Activated CD8-positive, alpha-beta T cell treated with anti-CD3 and anti-CD28 coated beads, Interleukin-2, amount 10 ng/mL, durations not matched to agents 7 days and 5 days (primary cell): ENCODE data around the gene KY. TPM values are rescaled to one million over a fixed set of nuclear protein-coding genes. Genes with fewer than 3 reads are reported as not detected.
"Not testable (repeated sequence)": the region's sequence is repeated elsewhere in the genome, so short reads cannot be mapped to it uniquely, and the experiment has no call there.

ENCODE experiments used
- ATAC-seq: fragments of 150-1000 bp; cut with Tn5 transposase; one replicate; pipeline ENCODE4 v1.10.0; 2021; ENCODE audit warnings: moderate library complexity
- CTCF ChIA-PET: fragments of 350-600 bp; sonication (Branson Sonifier 250); formaldehyde crosslinking; loops from one replicate; lab custom pipeline; 2021; ENCODE audit warnings: antibody characterized with exemption; lab: Charles Lee
- POLR2A ChIA-PET: fragments of 350-600 bp; sonication (Branson Sonifier 250); formaldehyde crosslinking; loops from one replicate; lab custom pipeline; 2021; ENCODE audit warnings: antibody characterized with exemption; lab: Charles Lee
- DNase-seq: peaks from one replicate; pipeline ENCODE4 v3.0.0-alpha.2; 2020
- H3K27ac Mint-ChIP-seq: one replicate; pipeline ENCODE4 v1.8.0; 2021; ENCODE audit warnings: mild to moderate bottlenecking, mixed read lengths
- H3K27me3 Mint-ChIP-seq: one replicate; pipeline ENCODE4 v1.8.0; 2021; ENCODE audit warnings: low read depth, mixed read lengths
- H3K36me3 Mint-ChIP-seq: one replicate; pipeline ENCODE4 v1.8.0; 2021; ENCODE audit warnings: low read depth, mixed read lengths
- H3K4me1 Mint-ChIP-seq: one replicate; pipeline ENCODE4 v1.8.0; 2021; ENCODE audit warnings: low read depth, mixed read lengths
- H3K4me3 Mint-ChIP-seq: one replicate; pipeline ENCODE4 v1.8.0; 2021; ENCODE audit warnings: mild to moderate bottlenecking, mixed read lengths
- H3K9me3 Mint-ChIP-seq: one replicate; pipeline ENCODE4 v1.8.0; 2022; ENCODE audit warnings: mixed read lengths; ENCODE audit not compliant: insufficient read depth
- total RNA-seq, 2 experiments: library from RNA; stranded (reverse); gene quantifications; one replicate each; pipeline ENCODE4 v1.2.3, GENCODE V29; 2021

KY gene
- total RNA-seq, 2 experiments from 2014 or later = not detected

DNA sequence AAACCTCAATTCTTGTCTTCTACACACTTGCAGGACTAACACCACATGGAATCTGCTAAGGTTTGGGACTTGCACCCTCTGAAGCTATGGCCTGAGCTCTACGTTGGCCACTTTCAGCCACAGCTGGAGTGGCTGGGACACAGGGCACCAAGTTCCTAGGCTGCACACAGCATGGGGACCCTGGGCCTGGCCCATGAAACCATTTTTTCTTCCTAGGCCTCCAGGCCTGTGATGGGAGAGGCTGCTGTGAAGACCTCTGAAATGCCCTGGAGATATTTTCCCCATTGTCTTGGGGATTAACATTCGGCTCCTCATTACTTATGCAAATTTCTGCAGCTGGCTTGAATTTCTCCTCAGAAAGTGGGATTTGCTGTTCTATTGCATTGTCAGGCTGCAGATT lies 80.9 kb downstream of the KY start:
- DNase-seq, H3K4me3 Mint-ChIP-seq, CTCF ChIA-PET, H3K27ac Mint-ChIP-seq, ATAC-seq, H3K27me3 Mint-ChIP-seq, H3K4me1 Mint-ChIP-seq, H3K36me3 Mint-ChIP-seq, POLR2A ChIA-PET: not testable (repeated sequence)
- H3K9me3 Mint-ChIP-seq = peaks cover 11% of the 10 kb centered on the region

DNA sequence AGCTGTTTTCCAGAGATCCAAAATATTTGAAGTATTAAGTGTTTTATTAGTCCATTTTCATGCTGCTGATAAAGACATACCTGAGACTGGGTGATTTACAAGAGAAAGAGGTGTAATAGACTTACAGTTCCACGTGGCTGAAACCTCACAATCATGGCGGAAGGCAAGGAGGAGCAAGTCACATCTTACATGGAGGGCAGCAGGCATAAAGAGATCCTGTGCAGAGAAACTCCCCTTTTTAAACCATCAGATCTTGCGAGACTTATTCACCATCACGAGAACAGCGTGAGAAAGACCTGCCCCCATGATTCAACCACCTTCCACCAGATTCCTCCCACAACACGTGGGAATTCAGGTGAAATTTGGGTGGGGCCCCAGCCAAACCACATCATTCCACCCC lies 82.0 kb downstream of the KY start:
- H3K4me3 Mint-ChIP-seq = no peak overlapping the region
- DNase-seq (no peak), ATAC-seq (no peak)
- peaks cover 2% of the 10 kb centered on the region for H3K27me3 Mint-ChIP-seq
- H3K27ac Mint-ChIP-seq = no peak overlapping the region
- H3K4me1 Mint-ChIP-seq = no peaks in the 10 kb centered on the region
- ChIA-PET CTCF (no interaction called here), POLR2A (no interaction called here)
- peaks cover 11% of the 10 kb centered on the region for H3K9me3 Mint-ChIP-seq
- peaks cover 12% of the 10 kb centered on the region for H3K36me3 Mint-ChIP-seq

DNA sequence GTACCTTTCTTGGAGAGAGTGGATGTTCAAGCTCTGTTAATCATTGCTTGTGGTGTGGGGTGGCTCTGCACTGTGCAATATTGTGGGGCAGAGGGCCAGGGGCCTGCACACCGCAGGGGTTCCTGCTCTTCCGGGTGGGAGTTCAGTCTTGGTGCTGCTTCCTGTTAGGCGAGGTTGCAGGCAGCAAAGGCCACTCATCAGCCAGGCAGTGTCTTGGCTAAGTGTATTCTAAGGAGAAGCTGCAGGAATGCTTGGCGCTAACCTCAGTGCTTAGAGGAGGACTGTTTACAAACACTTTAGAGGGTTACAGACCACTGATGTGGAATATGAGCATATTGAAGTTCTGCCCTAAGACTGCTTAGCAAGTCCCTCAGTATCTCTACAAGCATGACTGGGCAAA lies 83.2 kb downstream of the KY start:
- ChIA-PET POLR2A (no interaction called here), CTCF (interaction anchor here (0.7 kb wide), 1 partner anchor 12 kb away, joined by 3 read pairs; no protein-coding TSS in a partner anchor)
- Mint-ChIP-seq H3K27ac (no peak overlapping the region), H3K4me1 (no peaks in the 10 kb centered on the region), H3K9me3 (peaks cover 11% of the 10 kb centered on the region), H3K36me3 (peaks cover 16% of the 10 kb centered on the region), H3K27me3 (no peaks in the 10 kb centered on the region), H3K4me3 (no peak overlapping the region)
- DNase-seq = no peak
- ATAC-seq = no peak

DNA sequence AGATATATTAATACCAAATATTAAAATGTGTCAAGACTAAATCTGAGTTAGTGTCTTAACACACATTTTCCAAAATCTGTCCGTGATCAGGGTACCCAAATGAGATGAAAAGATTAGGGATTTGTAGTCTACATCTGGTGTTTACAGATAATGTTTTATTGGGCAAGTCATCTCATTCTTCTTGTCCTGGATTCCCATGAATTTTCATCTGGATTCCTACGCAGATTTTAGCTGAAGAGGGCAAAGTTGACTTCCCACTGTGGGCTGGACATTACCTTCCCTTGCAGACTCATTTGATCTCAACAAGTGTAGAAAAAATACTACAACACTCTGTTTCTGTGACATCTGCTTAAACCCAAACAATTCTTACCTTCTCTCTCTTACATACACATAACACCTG lies 85.8 kb downstream of the KY start:
- H3K9me3 Mint-ChIP-seq = peaks cover 1% of the 10 kb centered on the region
- ATAC-seq = no peak
- CTCF ChIA-PET = interaction anchor here (0.5 kb wide), 1 partner anchor 15 kb away, joined by 3 read pairs; no protein-coding TSS in a partner anchor
- peaks cover 20% of the 10 kb centered on the region for H3K36me3 Mint-ChIP-seq
- H3K4me3 Mint-ChIP-seq = no peak overlapping the region
- H3K27ac Mint-ChIP-seq = no peak overlapping the region
- no peak for DNase-seq
- no peaks in the 10 kb centered on the region for H3K4me1 Mint-ChIP-seq
- POLR2A ChIA-PET = no interaction called here
- H3K27me3 Mint-ChIP-seq = no peaks in the 10 kb centered on the region

DNA sequence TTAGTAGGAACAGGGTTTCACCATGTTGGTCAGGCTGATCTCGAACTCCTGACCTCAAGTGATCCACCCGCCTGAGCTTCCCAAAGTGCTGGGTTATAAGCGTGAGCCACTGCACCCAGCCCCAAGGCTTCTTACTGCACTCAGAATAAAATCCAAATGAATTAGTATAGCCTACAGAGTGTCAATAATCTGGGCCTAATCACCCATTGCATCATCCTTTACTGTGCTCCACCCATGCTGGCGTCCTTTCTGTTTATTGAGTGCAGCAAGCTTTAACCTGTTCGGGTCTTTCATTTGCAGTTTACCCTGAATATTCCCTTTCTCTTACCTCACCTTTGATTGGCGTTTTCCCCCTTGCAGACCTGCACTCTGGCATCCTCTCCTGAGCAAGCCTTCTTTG lies 87.2 kb downstream of the KY start:
- POLR2A ChIA-PET = no interaction called here
- no peak for ATAC-seq

DNA sequence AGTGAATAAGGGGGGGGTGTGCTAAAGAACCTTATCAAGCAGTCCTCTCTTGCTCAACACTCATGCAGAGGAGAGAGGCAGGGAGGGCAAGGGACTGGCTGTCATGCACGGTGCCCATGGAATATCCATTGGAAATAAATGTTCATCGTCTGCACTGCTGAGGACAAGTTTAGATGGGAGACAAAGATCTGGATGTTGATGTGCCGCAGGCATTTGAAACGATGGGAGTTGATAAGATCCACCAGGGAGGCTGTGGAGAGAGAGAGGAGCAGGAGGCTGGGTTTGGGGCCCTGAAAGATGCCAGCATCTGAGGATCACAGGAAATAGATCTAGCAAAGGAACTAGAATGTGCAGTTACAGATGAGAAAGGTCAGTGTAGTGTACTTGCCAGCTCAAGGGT lies 88.8 kb downstream of the KY start:
- Mint-ChIP-seq H3K4me1 (no peaks in the 10 kb centered on the region), H3K4me3 (no peak overlapping the region), H3K9me3 (no peaks in the 10 kb centered on the region), H3K36me3 (peaks cover 23% of the 10 kb centered on the region), H3K27ac (no peak overlapping the region), H3K27me3 (no peaks in the 10 kb centered on the region)
- ChIA-PET POLR2A (no interaction called here), CTCF (no interaction called here)
- no peak for ATAC-seq
- no peak for DNase-seq

More for the DNA sequence above, 87.2 kb downstream of the KY start:
- no peak for DNase-seq
- Mint-ChIP-seq H3K27me3 (no peaks in the 10 kb centered on the region), H3K36me3 (peaks cover 19% of the 10 kb centered on the region), H3K9me3 (no peaks in the 10 kb centered on the region), H3K4me1 (no peaks in the 10 kb centered on the region), H3K4me3 (no peak overlapping the region), H3K27ac (no peak overlapping the region)
- CTCF ChIA-PET = no interaction called here

DNA sequence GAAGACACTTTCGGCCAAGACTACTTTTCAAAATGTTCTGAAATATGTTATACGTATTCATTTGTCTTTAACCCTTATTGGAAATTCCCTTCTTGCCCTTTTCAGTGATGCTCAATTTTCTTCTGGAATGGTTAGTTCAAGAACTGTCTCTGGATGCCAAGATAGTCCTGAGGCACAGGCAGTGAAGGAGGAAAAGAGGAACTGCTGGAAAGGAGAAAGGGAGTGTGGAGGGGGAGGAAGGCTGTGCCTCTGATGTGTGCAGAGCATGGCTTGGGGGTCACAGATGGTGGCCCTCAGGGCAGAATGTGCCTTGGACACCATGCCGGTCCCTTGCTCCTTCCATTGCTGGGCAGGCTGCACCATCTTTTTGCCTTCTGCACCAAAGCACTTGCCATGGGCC lies 91.2 kb downstream of the KY start:
- DNase-seq = no peak
- no peak overlapping the region for H3K27ac Mint-ChIP-seq
- no peaks in the 10 kb centered on the region for H3K4me1 Mint-ChIP-seq

More for the DNA sequence above, 91.2 kb downstream of the KY start:
- no peaks in the 10 kb centered on the region for H3K9me3 Mint-ChIP-seq
- ATAC-seq = no peak
- no peaks in the 10 kb centered on the region for H3K27me3 Mint-ChIP-seq
- CTCF ChIA-PET = no interaction called here
- H3K4me3 Mint-ChIP-seq = no peak overlapping the region
- peaks cover 24% of the 10 kb centered on the region for H3K36me3 Mint-ChIP-seq
- POLR2A ChIA-PET = no interaction called here

Other genes with a start within 250 kb of the KY start
- 10 to 100 TPM; 24.9 to 25.3 TPM for gene ANAPC13, start 165.0 kb downstream of the KY start, total RNA-seq
- 10 to 100 TPM; 26.5 to 27.7 TPM for gene CEP63, start 165.0 kb downstream of the KY start, total RNA-seq
- gene EPHB1, start 144.2 kb upstream of the KY start, total RNA-seq = 1 to 10 TPM; 1.1 to 1.4 TPM